ENCODE data around the gene PPIB. TPM values are rescaled to one million over a fixed set of nuclear protein-coding genes. Genes with fewer than 3 reads are reported as not detected.

Gene PPIB
- total RNA-seq = 1,000 to 10,000 TPM in 1 of 9 donors, 100 to 1,000 TPM in 8; 313 to 2,941 (median 624) TPM
- 1,000 to 10,000 TPM in 1 of 3 donors, 100 to 1,000 TPM in 2; 611 to 1,206 (median 702) TPM for polyA plus RNA-seq
- long read RNA-seq, donor 1, transcript PPIB-201 (5 exons, 1,081 nt) = major isoform, 500 of 697 reads
- long read RNA-seq, donor 1, transcript PPIB-203 (3 exons, 1,208 nt) = minor isoform, 5 of 697 reads
- long read RNA-seq, donor 1, partial matches to known transcripts = 99 of 697 reads
- long read RNA-seq, donor 1, other reads (novel, unspliced or antisense) = 93 of 697 reads
- long read RNA-seq, donor 2, transcript PPIB-201 (5 exons, 1,081 nt) = major isoform, 258 of 307 reads
- long read RNA-seq, donor 2, partial matches to known transcripts = 17 of 307 reads
- long read RNA-seq, donor 2, other reads (novel, unspliced or antisense) = 28 of 307 reads
- long read RNA-seq, donor 3, transcript PPIB-201 (5 exons, 1,081 nt) = major isoform, 356 of 441 reads
- long read RNA-seq, donor 3, partial matches to known transcripts = 29 of 441 reads
- long read RNA-seq, donor 3, other reads (novel, unspliced or antisense) = 53 of 441 reads
- long read RNA-seq, donor 4, transcript PPIB-201 (5 exons, 1,081 nt) = major isoform, 240 of 251 reads
- long read RNA-seq, donor 4, partial matches to known transcripts = 4 of 251 reads
- long read RNA-seq, donor 4, other reads (novel, unspliced or antisense) = 5 of 251 reads
- long read RNA-seq, donor 5, transcript PPIB-201 (5 exons, 1,081 nt) = major isoform, 457 of 486 reads
- long read RNA-seq, donor 5, partial matches to known transcripts = 1 of 486 reads
- long read RNA-seq, donor 5, other reads (novel, unspliced or antisense) = 28 of 486 reads
- long read RNA-seq, donor 6, transcript PPIB-201 (5 exons, 1,081 nt) = major isoform, 230 of 234 reads
- long read RNA-seq, donor 6, partial matches to known transcripts = 0 of 234 reads
- long read RNA-seq, donor 6, other reads (novel, unspliced or antisense) = 4 of 234 reads
- long read RNA-seq, donor 7, transcript PPIB-201 (5 exons, 1,081 nt) = major isoform, 196 of 249 reads
- long read RNA-seq, donor 7, partial matches to known transcripts = 38 of 249 reads
- long read RNA-seq, donor 7, other reads (novel, unspliced or antisense) = 13 of 249 reads
- long read RNA-seq, donor 8, transcript PPIB-203 (3 exons, 1,208 nt) = minor isoform, 5 of 456 reads
- long read RNA-seq, donor 8, transcript PPIB-201 (5 exons, 1,081 nt) = major isoform, 397 of 456 reads
- long read RNA-seq, donor 8, partial matches to known transcripts = 14 of 456 reads
- long read RNA-seq, donor 8, other reads (novel, unspliced or antisense) = 40 of 456 reads
- long read RNA-seq, donor 9, transcript PPIB-201 (5 exons, 1,081 nt) = major isoform, 264 of 327 reads
- long read RNA-seq, donor 9, transcript PPIB-203 (3 exons, 1,208 nt) = minor isoform, 5 of 327 reads
- long read RNA-seq, donor 9, partial matches to known transcripts = 31 of 327 reads
- long read RNA-seq, donor 9, other reads (novel, unspliced or antisense) = 27 of 327 reads
- long read RNA-seq, donor 10, transcript PPIB-201 (5 exons, 1,081 nt) = major isoform, 179 of 210 reads
- long read RNA-seq, donor 10, partial matches to known transcripts = 17 of 210 reads
- long read RNA-seq, donor 10, other reads (novel, unspliced or antisense) = 13 of 210 reads

GRCh38 chr15:64162869-64163658 lies at the start of gene PPIB:
PPIB (minus strand) TSS chr15:64163022; CDS start chr15:64162986, 36 bp downstream.
- intact Hi-C loops (cut with DNase I) = no loop called here
- H3K36me3 ChIP-seq (replicated peaks in 1 of 2) = peaks cover 0 to 38% of the 10 kb centered on the region in 2 donors
- no peaks in the 10 kb centered on the region for H3K27me3 ChIP-seq
- peak; percentile 97 to 99 (median 98) for DNase-seq
- 0% methylated on average over 11 to 69 of the region's 69 CpGs for WGBS, 4 donors
- H3K9me3 ChIP-seq (replicated peaks in 1 of 3) = no peaks in the 10 kb centered on the region
- H3K27ac ChIP-seq = peak within 1 kb of the TSS; percentile 77 to 91 (median 84)
- TF ChIP-seq CTCF (IDR thresholded peaks at IDR 0.05) = peak in 4 of 6 experiments; percentile 11 to 34 (median 28)
- peak; percentile 70 to 72 for TF ChIP-seq POLR2A (IDR thresholded peaks at IDR 0.05)
- peaks cover 31 to 58% of the 10 kb centered on the region in 2 donors for H3K4me1 ChIP-seq (replicated peaks in 1 of 2)
- H3K4me3 ChIP-seq = peak within 1 kb of the TSS; percentile 53 to 91 (median 67)

- intact Hi-C loops (cut with DNase I) = loop anchor here (2.0 to 5.0 kb wide), 2 partner anchors 145 to 146 kb away; partner anchors contain the start of gene CSNK1G1 (in 2 of the 2)
- TF ChIP-seq CTCF (IDR thresholded peaks at IDR 0.05) (no peak), POLR2A (IDR thresholded peaks at IDR 0.05) (no peak)
- no peaks in the 10 kb centered on the region for H3K9me3 ChIP-seq (replicated peaks in 1 of 3)
- peaks cover 5 to 7% of the 10 kb centered on the region in 2 donors for H3K4me1 ChIP-seq (replicated peaks in 1 of 2)
- WGBS, 4 donors = 90 to 93% (median 92%) methylated on average over 2 of the region's 2 CpGs
- no peaks in the 10 kb centered on the region for H3K27me3 ChIP-seq
- H3K27ac ChIP-seq = no peak overlapping the region
- peaks cover 0 to 13% of the 10 kb centered on the region in 2 donors for H3K36me3 ChIP-seq (replicated peaks in 1 of 2)
- DNase-seq = no peak
- no peak overlapping the region for H3K4me3 ChIP-seq
These were observed 48.9 kb upstream of the PPIB start for GRCh38 chr15:64211696-64212095.

DNA sequence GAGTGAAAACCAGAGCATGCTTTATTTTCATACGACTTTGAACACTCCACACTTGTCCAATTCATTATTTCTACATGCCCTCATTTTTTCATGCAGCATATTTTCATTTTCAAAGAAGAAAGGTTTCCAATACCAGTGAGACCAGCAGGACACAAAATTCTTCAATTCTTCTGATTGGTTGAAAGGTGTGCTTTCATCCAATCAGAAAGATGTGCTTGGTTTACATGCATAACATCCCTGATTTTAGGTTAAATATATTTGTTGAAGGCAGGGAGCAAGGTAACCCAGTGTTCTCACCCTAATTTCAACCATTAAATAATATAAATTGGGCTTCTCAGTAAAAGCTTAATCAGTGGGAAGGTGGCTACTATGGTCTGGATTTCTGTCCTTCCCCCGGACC lies 47.5 kb upstream of the PPIB start:
- no peak for DNase-seq
- WGBS, 4 donors = 58 to 77% (median 71%) methylated on average over 2 of the region's 2 CpGs

More for the DNA sequence above, 47.5 kb upstream of the PPIB start:
- Histone ChIP-seq H3K36me3 (replicated peaks in 1 of 2) (peaks cover 0 to 13% of the 10 kb centered on the region in 2 donors), H3K4me3 (no peak overlapping the region), H3K27me3 (no peaks in the 10 kb centered on the region), H3K27ac (no peak overlapping the region), H3K4me1 (replicated peaks in 1 of 2) (no peaks in the 10 kb centered on the region), H3K9me3 (replicated peaks in 1 of 3) (no peaks in the 10 kb centered on the region)
- intact Hi-C loops (cut with DNase I) = loop anchor here in 1 of 2 donors (5.0 kb wide), 1 partner anchor 147 kb away; the partner anchor contains the start of gene CSNK1G1
- TF ChIP-seq CTCF (IDR thresholded peaks at IDR 0.05) (no peak), POLR2A (IDR thresholded peaks at IDR 0.05) (no peak)

Data from adrenal gland (tissue), 19 donors.